ENCODE results near the gene LPIN1. TPM values are rescaled to one million over a fixed set of nuclear protein-coding genes. Genes with fewer than 3 reads are reported as not detected.
"Not testable (repeated sequence)": the region's sequence is repeated elsewhere in the genome, so short reads cannot be mapped to it uniquely, and the experiment has no call there.

LPIN1 gene
- total RNA-seq, 2 experiments from 2014 or later = 40.6 to 42.9 TPM

DNA sequence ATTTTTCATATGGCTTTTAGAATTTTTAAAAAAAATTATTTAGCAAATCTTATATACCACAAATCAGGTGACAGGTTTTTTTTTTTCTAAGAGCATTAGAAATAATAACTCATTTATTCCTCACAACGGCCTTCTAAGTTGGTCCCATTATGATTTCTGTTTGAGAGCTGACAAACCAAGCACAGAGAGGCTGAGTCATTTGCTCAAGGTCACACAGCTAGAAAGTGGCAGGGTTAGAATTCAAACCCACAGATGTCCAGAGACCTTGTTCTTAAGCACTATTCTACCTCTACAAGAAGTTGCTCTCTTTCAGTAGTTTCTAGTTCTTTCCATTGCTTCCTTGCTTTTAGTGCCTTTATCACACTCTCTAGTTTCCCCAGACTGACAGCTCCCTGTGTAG, 28.8 kb upstream of the LPIN1 start:
- Mint-ChIP-seq H3K27ac (no peak overlapping the region), H3K9me3 (ENCODE audit: low read depth) (no peaks in the 10 kb centered on the region), H3K36me3 (ENCODE audit: low read depth) (no peaks in the 10 kb centered on the region), H3K27me3 (peaks cover 23% of the 10 kb centered on the region), H3K4me3 (no peak overlapping the region), H3K4me1 (peaks cover 2% of the 10 kb centered on the region)
- ATAC-seq (no peak), DNase-seq (no peak)
- CTCF ChIA-PET = interaction anchor here (0.7 to 1.5 kb wide), 3 partner anchors 11 to 62 kb away, joined by 3 to 6 read pairs (median 4); no protein-coding TSS in a partner anchor
- POLR2A ChIA-PET = no interaction called here
- intact Hi-C loops (cut with DNase I, micrococcal nuclease) = no loop called here

- no peaks in the 10 kb centered on the region for H3K36me3 Mint-ChIP-seq (ENCODE audit: low read depth)
- DNase-seq (no peak), ATAC-seq (no peak)
- no peak overlapping the region for H3K27ac Mint-ChIP-seq
- POLR2A ChIA-PET = no interaction called here
- CTCF ChIA-PET = interaction anchor here (1.1 to 1.5 kb wide), 4 partner anchors 10 to 61 kb away, joined by 3 to 6 read pairs (median 4); no protein-coding TSS in a partner anchor
- intact Hi-C loops (cut with DNase I, micrococcal nuclease) = no loop called here
- H3K9me3 Mint-ChIP-seq (ENCODE audit: low read depth) = no peaks in the 10 kb centered on the region
- peaks cover 2% of the 10 kb centered on the region for H3K4me1 Mint-ChIP-seq
- H3K4me3 Mint-ChIP-seq = no peak overlapping the region
- peaks cover 27% of the 10 kb centered on the region for H3K27me3 Mint-ChIP-seq
Observed at GRCh38 chr2:11718606-11719005, 27.8 kb upstream of the LPIN1 start.

GRCh38 chr2:11719230-11719977, 27.0 kb upstream of the LPIN1 start:
- DNase-seq (no peak), ATAC-seq (peak; percentile 68)
- H3K4me3 Mint-ChIP-seq = no peak overlapping the region
- ChIA-PET CTCF (interaction anchor here (0.6 to 1.4 kb wide), 6 partner anchors 9 to 650 kb away, joined by 3 to 5 read pairs (median 3); no protein-coding TSS in a partner anchor), POLR2A (no interaction called here)
- H3K27me3 Mint-ChIP-seq = peaks cover 27% of the 10 kb centered on the region
- H3K9me3 Mint-ChIP-seq (ENCODE audit: low read depth) = no peaks in the 10 kb centered on the region
- peaks cover 2% of the 10 kb centered on the region for H3K4me1 Mint-ChIP-seq
- no peaks in the 10 kb centered on the region for H3K36me3 Mint-ChIP-seq (ENCODE audit: low read depth)
- intact Hi-C loops (cut with DNase I, micrococcal nuclease) = no loop called here
- H3K27ac Mint-ChIP-seq = no peak overlapping the region

- CTCF ChIA-PET = interaction anchor here (0.9 kb wide), 1 partner anchor 59 kb away, joined by 5 read pairs; no protein-coding TSS in a partner anchor
- POLR2A ChIA-PET = no interaction called here
- Mint-ChIP-seq H3K27me3 (peaks cover 27% of the 10 kb centered on the region), H3K27ac (no peak overlapping the region), H3K36me3 (ENCODE audit: low read depth) (no peaks in the 10 kb centered on the region), H3K4me3 (no peak overlapping the region), H3K9me3 (ENCODE audit: low read depth) (no peaks in the 10 kb centered on the region), H3K4me1 (peaks cover 2% of the 10 kb centered on the region)
- intact Hi-C loops (cut with DNase I, micrococcal nuclease) = no loop called here
- ATAC-seq (no peak), DNase-seq (no peak)
Observed at GRCh38 chr2:11720752-11721151, 25.7 kb upstream of the LPIN1 start.

- intact Hi-C loops (cut with DNase I, micrococcal nuclease) = no loop called here
- H3K4me3 Mint-ChIP-seq = no peak overlapping the region
- H3K4me1 Mint-ChIP-seq = peaks cover 2% of the 10 kb centered on the region
- no peak for ATAC-seq
- H3K9me3 Mint-ChIP-seq (ENCODE audit: low read depth) = no peaks in the 10 kb centered on the region
- DNase-seq = no peak
- peaks cover 18% of the 10 kb centered on the region for H3K27me3 Mint-ChIP-seq
- no peaks in the 10 kb centered on the region for H3K36me3 Mint-ChIP-seq (ENCODE audit: low read depth)
- POLR2A ChIA-PET = no interaction called here
- CTCF ChIA-PET = interaction anchor here (1.0 to 1.2 kb wide), 3 partner anchors 17 to 20 kb away, joined by 3 to 4 read pairs (median 3); no protein-coding TSS in a partner anchor
- no peak overlapping the region for H3K27ac Mint-ChIP-seq
Observed at GRCh38 chr2:11722292-11723060, 24.0 kb upstream of the LPIN1 start.

- no peak overlapping the region for H3K4me3 Mint-ChIP-seq
- no peaks in the 10 kb centered on the region for H3K9me3 Mint-ChIP-seq (ENCODE audit: low read depth)
- no peak for DNase-seq
- POLR2A ChIA-PET = no interaction called here
- H3K4me1 Mint-ChIP-seq = peaks cover 2% of the 10 kb centered on the region
- intact Hi-C loops (cut with DNase I, micrococcal nuclease) = no loop called here
- peaks cover 16% of the 10 kb centered on the region for H3K27me3 Mint-ChIP-seq
- no peak for ATAC-seq
- CTCF ChIA-PET = no interaction called here
- H3K36me3 Mint-ChIP-seq (ENCODE audit: low read depth) = no peaks in the 10 kb centered on the region
- no peak overlapping the region for H3K27ac Mint-ChIP-seq
Observed at GRCh38 chr2:11723061-11723371, 23.4 kb upstream of the LPIN1 start.

DNA sequence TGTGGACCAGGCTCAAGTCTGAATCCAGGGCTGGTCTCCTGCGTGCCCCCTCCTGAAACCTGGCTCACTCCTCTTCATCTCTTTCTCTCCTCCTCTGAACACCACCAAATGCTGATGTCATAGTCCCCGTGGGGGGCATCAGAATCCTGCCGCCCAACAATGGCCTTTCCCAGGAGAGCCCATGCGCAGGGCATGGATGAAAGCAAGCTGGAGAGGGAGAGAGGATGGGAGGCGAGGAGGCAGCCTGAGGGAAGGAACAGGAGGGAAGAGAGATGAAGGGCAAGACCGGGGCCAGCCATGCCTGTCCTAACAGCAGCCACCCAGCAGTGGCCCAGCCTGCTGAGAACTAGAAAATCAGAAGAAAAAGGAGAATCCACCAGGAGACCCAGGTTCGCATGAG, 22.3 kb upstream of the LPIN1 start:
- no peaks in the 10 kb centered on the region for H3K36me3 Mint-ChIP-seq (ENCODE audit: low read depth)
- H3K9me3 Mint-ChIP-seq (ENCODE audit: low read depth) = no peaks in the 10 kb centered on the region
- no peak overlapping the region for H3K27ac Mint-ChIP-seq
- DNase-seq = no peak
- H3K4me1 Mint-ChIP-seq = peaks cover 2% of the 10 kb centered on the region
- CTCF ChIA-PET = no interaction called here
- POLR2A ChIA-PET = no interaction called here
- H3K27me3 Mint-ChIP-seq = peaks cover 16% of the 10 kb centered on the region
- no peak for ATAC-seq
- intact Hi-C loops (cut with DNase I, micrococcal nuclease) = no loop called here
- H3K4me3 Mint-ChIP-seq = no peak overlapping the region

- intact Hi-C loops (cut with DNase I, micrococcal nuclease) = no loop called here
- H3K36me3 Mint-ChIP-seq (ENCODE audit: low read depth) = no peaks in the 10 kb centered on the region
- ChIA-PET POLR2A (no interaction called here), CTCF (no interaction called here)
- no peak overlapping the region for H3K27ac Mint-ChIP-seq
- no peaks in the 10 kb centered on the region for H3K9me3 Mint-ChIP-seq (ENCODE audit: low read depth)
- H3K27me3 Mint-ChIP-seq = peaks cover 10% of the 10 kb centered on the region
- DNase-seq (no peak), ATAC-seq (no peak)
- H3K4me1 Mint-ChIP-seq = no peaks in the 10 kb centered on the region
- H3K4me3 Mint-ChIP-seq = no peak overlapping the region
Observed at GRCh38 chr2:11726384-11726783, 20.0 kb upstream of the LPIN1 start.

DNA sequence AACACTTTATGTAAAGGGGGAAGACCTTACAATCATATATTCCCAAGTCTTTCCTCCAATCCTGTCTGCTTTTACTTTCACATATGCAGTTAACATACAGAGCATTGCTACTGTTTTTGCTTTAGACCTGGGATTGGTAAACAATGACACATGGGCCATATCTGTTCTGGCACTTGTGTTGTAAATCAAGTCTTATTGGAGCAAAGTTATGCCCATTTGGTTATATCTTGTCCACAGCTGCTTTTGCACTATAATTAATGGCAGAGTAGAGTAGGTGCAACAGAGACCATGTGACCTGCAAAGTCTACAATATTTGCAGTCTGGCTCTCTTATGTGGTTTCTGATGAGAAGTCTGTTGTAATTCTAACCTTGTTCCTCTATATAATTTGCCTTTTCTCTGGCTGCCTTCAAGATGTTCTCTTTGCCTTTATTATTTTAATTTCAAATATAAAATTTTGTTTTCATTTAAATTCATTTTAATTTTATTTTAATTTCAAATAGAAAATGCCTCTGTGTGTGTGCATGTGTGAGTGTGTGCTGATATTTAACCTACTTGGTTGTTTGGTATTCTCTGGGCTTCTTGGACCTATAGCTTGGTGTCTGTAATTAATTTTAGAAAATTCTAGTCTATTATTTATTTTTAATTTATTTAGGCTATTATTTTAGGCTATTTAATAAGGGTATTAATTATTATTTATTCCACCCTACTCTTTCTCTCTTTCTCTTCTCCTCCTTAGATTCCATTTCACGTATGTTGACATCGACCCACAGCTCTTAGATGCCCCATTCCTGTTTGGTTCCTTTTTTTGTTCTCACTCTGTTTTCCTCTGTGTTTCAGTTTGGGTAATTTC, 16.8 kb upstream of the LPIN1 start:
- Mint-ChIP-seq H3K4me1 (no peaks in the 10 kb centered on the region), H3K36me3 (ENCODE audit: low read depth) (no peaks in the 10 kb centered on the region), H3K27ac (no peak overlapping the region), H3K4me3 (no peak overlapping the region), H3K27me3 (peaks cover 8% of the 10 kb centered on the region), H3K9me3 (ENCODE audit: low read depth) (no peaks in the 10 kb centered on the region)
- intact Hi-C loops (cut with DNase I, micrococcal nuclease) = no loop called here
- ATAC-seq (no peak), DNase-seq (no peak)
- POLR2A ChIA-PET = no interaction called here
- CTCF ChIA-PET = interaction anchor here (0.9 to 1.6 kb wide), 3 partner anchors 12 to 55 kb away, joined by 3 to 4 read pairs (median 4); no protein-coding TSS in a partner anchor

- CTCF ChIA-PET = interaction anchor here (0.7 to 1.1 kb wide), 2 partner anchors 38 to 53 kb away, joined by 3 read pairs; no protein-coding TSS in a partner anchor
- DNase-seq; H3K4me3 Mint-ChIP-seq; H3K9me3 Mint-ChIP-seq (ENCODE audit: low read depth); H3K27ac Mint-ChIP-seq; POLR2A ChIA-PET; H3K36me3 Mint-ChIP-seq (ENCODE audit: low read depth); ATAC-seq; H3K27me3 Mint-ChIP-seq; H3K4me1 Mint-ChIP-seq; intact Hi-C loops (cut with DNase I, micrococcal nuclease): not testable (repeated sequence)
Observed at GRCh38 chr2:11731214-11731984, 15.0 kb upstream of the LPIN1 start.

GRCh38 chr2:11732587-11732986, 13.8 kb upstream of the LPIN1 start:
- ChIA-PET POLR2A (no interaction called here), CTCF (interaction anchor here (1.1 kb wide), 2 partner anchors 40 to 52 kb away, joined by 3 to 4 read pairs; no protein-coding TSS in a partner anchor)
- H3K27ac Mint-ChIP-seq = no peak overlapping the region
- H3K4me3 Mint-ChIP-seq = no peak overlapping the region
- peaks cover 7% of the 10 kb centered on the region for H3K27me3 Mint-ChIP-seq
- no peaks in the 10 kb centered on the region for H3K36me3 Mint-ChIP-seq (ENCODE audit: low read depth)
- H3K9me3 Mint-ChIP-seq (ENCODE audit: low read depth) = no peaks in the 10 kb centered on the region
- ATAC-seq (no peak), DNase-seq (no peak)
- H3K4me1 Mint-ChIP-seq = no peaks in the 10 kb centered on the region
- intact Hi-C loops (cut with DNase I, micrococcal nuclease) = no loop called here
